Left renal pelvis (tissue), 4 donors: ENCODE data around the gene GALNT7. TPM values are rescaled to one million over a fixed set of nuclear protein-coding genes. Genes with fewer than 3 reads are reported as not detected.
A peak's percentile ranks its signal among the peaks of the same experiment; 100 is the strongest.

Experiments used
- DNase-seq, 4 donors: peaks; one replicate each; pipeline ENCODE4 v3.0.0-alpha.2; 2013; ENCODE audit warnings: low read depth in 4 of 4, low spot score in 3 of 4
- polyA plus RNA-seq, 4 donors: library from polyadenylated mRNA; unstranded; fragments of 120-200 nt; gene quantifications; one replicate each; pipeline ENCODE4 v1.2.1, GENCODE V29; 2013; ENCODE audit not compliant: insufficient read length in 4 of 4

GALNT7 gene
- polyA plus RNA-seq, 4 donors, result 15.8 to 42.0 (median 36.1) TPM

DNA sequence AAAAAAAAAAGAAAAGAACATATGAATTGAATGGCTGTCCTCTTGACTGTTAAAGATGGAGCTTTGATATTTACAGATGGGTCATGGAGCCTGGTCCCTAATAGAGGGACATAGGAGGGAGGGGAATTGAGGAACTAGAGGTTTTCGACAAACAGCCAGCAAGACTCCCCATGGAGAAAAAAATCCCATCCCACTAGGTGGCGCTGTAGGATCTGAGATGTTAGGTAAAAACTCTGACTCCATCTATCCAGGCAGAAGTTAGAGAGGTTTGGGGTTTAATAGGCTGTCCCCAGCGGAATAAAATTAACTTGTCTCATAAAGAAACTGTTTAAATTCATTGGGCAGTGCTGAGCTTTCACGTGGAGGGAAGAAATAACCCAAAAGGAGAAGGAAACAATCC lies 119.7 kb downstream of the GALNT7 start:
- DNase-seq, result no peak

DNA sequence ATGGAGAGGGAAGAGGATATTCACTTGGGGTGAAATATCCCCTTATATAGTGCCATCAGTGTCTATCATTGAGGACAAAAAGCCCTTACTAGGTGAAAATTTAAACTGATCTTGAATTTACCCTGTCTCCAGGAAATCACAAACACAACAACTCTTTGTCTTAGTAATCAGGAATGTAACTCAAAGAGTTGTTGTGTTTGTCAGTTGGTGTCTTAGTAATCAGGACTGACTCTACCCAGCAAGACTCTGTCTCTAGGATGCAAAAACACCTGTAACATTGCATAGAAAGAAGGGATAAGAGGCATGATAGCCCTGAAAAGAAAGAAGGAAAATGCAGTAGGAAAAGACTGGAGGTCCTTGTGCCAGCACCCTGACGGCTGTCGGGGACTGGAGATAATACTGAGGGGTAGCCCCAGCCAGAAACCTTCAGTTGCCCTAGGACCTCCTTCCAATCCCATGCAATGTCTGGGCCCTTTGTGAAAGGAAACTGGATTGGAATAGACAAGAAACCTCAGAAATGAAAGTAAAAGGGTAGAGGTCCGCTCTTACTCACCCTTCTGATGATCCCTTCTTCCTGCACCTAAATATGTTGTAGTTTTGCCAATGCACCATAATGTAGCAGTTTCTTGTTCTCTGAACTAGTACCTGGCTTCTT lies 120.2 kb downstream of the GALNT7 start:
- no peak for DNase-seq

DNA sequence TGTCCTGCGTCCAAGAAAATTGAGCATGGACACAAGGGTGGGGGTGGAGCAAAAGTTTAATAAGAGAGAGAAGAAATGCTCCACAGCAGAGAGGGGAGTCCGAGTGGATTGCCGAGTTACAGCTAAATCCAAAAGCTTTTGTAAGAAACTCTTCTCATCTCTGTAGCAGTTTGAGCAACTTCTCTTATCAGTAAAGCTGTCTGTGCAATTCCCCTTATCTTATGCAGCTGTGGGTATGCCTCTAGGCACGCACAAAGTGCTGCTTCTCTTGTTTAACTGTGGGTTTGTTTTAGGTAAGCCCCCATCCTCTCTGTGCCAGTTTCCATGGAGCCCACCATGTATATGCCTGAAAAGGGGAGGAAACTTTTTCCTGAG lies 120.7 kb downstream of the GALNT7 start:
- no peak for DNase-seq

DNA sequence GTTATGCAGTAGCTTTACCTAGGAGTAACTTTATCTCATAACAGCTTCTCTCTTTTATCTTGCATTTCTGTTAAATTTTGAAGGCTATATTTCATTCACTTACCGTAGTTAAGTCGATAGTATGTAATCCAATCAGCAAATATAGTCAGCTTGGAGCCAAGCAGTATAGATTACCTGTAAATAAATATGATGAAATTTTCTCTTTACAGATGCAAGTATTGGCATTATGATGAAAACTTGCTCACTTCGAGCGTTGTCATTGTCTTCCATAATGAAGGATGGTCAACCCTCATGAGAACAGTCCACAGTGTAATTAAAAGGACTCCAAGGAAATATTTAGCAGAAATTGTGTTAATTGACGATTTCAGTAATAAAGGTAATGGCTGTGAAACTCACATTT lies 123.3 kb downstream of the GALNT7 start:
- DNase-seq, result no peak

DNA sequence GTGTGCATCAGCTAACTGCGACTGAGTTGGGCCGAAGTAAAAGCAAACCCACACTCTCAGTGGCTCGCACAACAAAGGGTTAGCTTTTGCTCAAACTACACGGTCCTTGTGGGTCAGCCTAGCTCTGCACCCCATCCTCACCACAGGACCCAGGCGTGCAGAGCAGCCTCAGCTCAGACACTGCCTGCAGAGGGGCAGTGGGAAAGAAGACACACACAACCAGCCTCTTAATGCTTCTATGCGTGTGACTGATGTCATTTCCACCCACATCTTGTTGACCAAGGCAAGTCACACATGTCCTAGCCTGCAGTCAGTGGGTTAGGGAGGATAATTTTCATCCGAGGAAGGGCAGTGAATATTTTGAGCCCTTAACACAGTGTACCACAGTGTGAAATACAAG lies 125.1 kb downstream of the GALNT7 start:
- no peak for DNase-seq

DNA sequence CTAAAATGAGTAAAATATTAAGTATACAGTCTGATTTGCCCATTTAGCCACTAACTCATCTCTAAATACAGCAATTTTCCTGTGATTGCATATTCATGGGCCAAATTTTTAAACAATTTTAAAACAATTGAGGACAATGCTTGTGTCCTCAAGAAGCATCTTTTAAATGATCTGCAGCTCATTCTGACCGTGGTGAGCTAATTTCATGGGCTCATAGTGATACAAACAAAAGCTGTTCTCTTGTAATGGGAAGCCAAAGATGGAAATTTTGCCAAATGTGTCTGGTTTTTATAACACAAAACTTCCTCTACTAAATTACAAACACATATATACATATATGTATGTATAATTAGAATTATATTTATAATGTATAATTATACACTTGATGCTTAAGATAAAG lies 125.8 kb downstream of the GALNT7 start:
- DNase-seq, result no peak

DNA sequence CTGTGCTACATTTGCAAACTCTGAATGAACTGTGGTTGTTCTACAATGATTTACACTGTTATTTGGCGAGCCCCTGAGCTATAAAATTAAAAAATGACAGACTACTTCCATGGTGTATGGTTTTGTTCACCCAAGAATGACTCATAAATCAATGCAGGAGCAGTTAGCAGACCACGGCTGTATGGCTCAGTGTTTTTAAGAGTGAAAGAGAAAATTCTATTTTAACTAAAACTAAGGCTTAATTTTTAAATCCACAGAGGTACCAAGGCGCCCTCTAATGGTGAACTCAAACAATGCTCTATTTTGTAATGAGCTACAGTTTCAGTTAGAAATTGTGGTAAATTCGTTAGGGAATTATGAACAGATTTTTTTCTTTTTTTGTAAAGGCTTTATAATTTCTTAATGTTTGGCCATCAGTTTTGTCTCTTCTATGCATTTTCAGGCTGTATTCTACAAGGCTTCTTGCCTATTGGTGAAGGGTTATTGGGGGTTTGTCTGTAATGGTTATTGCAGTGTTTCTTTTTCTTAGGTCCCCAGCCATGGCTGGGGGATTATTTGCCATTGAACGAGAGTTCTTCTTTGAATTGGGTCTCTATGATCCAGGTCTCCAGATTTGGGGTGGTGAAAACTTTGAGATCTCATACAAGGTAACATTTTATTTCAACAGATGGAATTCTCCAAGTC lies 133.0 kb downstream of the GALNT7 start:
- peak in 1 of 4 donors; percentile 23 for DNase-seq

DNA sequence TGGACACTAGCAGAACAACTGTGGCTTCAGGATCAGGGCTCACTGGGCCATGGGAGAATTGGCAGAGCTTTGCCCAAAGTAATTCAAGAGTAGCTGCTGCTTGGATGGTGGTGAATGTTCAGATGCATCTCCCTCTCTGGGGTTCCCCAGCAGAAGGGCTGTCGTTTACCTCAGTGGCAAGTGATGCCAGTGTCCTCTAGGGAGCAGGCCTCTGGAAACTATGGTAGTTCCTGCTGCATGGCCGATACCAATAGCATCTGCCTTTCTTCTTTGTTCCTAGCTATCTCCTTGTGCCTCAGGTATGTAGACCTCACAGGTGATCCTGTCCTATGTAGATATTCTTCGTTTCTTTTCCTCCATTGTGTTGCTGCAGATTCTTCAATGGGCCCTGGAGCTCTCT lies 139.2 kb downstream of the GALNT7 start:
- DNase-seq, result no peak

DNA sequence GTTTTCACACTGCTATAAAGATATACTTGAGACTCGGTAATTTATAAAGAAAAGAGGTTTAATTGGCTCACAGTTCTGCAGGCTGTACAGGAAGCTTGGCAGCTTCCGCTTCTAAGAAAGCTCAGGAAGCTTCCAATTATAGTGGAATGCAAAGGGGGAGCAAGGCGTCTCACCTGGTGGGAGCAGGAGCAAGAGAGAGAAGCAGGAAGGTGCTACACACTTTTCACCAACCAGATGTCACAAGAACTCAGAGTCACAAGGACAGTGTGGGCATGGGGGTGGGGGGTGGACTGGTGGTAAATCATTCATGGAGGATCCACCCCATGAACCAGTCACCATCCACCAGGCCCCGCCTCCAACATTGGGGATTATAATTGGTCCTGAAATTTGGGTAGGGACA lies 142.8 kb downstream of the GALNT7 start:
- DNase-seq, result no peak

DNA sequence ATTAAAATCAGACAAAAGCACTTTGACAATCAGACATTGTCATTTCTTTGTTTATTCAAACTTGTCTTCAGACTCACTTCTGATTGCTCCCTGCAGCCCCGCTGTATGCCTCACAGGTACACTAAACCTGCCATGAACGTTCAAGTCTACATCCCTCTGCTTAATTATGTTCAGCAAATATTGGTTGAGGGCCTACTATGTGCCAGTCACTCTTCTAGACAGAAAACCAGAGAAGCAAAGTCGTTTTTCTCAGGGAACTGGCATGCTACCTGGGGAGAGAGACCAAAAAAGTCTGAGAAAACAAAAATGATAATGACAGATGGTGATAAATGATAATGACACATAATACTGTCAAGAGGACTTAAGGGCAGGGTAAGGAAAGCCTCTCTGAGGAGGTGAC lies 146.1 kb downstream of the GALNT7 start:
- DNase-seq, result no peak

DNA sequence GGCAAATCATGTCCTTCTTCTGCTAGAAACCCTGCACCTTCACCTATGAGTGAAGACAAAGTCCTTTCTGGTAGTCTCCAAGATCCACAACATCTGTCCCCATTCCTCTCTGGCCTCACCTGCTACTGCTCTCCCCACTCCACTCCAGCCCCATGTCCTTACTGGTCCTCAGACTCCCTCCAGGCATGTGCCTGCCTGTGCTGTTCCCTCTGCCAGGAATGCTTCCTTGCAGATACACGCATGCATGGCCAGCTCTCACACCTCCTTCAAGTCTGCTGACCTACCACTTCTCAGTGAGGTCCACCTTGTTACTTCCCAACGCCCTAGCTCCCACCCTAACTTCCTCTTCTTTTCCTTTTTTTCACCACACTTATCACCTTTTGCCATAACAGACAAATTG lies 147.4 kb downstream of the GALNT7 start:
- no peak for DNase-seq

DNA sequence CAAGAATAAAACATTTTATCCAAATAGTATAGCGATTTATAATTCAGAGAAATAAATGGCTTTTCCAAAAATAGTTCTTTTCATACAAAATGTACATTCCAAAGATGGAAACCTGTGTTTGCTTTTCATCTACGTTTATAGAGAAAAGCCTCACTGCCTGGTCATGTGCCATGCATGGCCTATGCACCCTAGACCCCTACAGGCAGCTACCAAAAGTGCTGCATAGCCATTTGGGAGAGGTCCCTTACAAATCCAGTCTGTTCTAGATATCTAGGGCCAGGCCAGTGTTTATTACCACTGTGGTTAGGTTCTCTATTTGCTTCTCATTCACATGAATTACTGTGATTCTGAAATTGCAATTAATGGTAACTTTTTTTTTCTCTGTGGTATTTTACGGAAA lies 148.4 kb downstream of the GALNT7 start:
- DNase-seq, result no peak

DNA sequence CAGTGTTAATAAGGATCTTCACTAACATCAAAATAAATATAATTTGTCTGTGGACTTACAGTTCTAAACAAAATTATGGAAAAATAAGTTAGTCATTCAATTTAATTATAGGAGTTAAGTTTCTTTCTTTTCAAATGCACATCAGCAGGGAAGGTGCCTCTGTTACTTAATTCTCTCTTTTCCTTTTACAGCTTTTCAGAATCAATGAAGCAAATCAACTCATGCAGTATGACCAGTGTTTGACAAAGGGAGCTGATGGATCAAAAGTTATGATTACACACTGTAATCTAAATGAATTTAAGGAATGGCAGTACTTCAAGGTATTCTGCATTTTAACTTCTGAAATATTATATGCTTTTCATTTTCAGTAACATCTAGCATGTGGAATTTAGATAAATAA lies 149.6 kb downstream of the GALNT7 start:
- no peak for DNase-seq

DNA sequence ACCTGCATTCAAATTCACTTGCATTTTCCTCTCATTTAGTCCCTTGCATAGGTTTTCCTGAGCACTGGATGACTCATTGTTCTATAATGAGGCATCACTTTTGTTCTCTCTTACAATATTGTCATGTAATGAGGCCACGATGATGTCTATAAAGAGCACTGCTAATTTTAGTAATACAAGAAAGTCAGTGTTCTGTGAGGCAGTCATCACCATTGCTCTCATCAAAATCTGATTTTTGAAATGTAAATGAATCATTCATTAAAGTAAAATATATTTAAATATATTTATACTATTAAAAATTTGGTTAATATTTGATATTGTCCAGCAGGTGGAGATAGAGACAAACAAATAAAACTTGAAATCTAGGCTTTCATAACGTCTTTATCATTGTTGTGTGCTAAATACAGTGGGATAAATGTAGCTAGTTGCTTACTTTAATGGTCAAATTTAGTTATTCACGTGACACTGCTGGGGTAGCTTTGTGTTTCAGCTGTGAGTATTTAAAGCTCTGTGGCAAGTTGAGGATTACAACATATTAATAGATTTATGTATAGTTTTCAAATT lies 150.1 kb downstream of the GALNT7 start:
- DNase-seq, result no peak

DNA sequence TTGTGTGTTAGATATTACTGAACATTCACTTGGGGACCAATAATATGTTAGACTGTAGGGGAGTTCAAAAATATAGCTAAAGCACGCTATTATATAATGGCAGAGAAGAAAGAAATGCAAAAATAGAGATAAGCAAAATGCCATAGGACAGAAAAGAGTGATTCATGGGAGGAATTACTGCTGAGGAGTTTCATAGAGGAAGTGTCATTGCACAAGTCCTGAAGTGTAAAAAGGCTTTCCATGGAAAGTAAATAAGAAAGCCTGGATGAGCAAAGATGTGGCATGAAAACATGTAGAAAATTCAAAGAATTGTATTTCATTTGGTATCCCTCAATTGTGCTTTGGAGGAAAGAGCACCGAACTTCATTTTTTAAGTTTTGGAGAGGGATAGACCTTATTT lies 151.1 kb downstream of the GALNT7 start:
- no peak for DNase-seq

DNA sequence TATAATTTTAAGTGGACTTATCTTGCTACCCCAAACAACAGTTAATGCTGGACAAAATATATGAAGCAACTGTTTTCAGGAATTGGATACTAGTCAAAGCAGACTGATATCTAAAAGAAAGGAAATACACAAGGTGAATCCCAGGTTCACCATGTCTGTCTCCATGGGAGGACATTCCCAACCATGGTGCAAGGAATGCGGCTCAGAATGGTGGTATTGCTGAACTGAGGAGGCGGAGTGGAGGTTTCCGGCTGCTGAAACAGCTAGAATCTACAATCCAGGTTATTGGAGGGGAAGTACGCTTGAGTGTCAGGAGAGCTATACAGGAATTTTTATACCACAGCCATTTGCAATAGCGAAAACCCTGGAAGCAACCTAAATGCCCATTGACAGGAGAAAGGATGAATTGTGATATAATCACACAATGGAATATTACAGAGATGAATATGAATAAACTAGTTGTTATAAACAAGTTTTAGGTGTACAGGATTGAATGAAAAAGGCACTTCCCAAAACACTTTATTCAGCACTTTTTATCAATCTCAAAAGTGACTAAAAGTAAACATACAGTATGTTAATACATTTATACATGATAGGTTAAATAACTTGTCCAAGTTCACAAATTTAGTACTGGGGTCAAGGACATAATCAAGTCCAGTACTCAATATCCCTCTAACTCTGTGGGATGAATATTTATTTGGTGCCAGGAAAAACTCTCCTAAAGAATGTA lies 156.6 kb downstream of the GALNT7 start:
- DNase-seq, result no peak

DNA sequence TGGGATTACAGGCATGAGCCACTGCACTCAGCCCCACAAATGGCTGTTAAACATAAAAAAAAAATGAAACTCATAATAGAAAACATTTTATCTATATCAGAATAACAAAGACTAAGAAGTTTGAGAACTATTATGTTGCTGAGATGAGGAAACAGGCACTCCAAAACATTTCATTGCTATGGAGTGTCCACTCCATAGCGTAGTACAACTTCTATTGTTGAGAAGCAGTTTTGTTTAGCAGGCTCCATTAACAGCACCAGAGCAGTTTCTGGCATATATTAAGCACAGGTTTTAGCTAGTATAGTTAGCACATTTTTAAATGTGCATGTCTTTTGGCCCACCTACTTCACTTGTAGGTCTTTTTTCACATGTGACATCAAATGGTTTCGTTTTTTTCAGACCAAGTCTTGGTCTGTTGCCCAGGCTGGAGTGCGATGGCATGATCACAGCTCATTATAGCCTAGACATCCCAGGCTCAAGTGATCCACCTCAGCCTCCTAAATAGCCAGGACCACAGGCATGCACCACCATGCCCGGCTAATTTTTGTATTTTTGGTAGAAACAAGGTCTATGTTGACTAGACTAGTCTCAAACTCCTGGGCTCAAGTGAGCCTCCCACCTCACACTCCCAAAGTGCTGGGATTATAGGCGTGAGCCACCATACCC lies 159.8 kb downstream of the GALNT7 start:
- DNase-seq, result no peak

DNA sequence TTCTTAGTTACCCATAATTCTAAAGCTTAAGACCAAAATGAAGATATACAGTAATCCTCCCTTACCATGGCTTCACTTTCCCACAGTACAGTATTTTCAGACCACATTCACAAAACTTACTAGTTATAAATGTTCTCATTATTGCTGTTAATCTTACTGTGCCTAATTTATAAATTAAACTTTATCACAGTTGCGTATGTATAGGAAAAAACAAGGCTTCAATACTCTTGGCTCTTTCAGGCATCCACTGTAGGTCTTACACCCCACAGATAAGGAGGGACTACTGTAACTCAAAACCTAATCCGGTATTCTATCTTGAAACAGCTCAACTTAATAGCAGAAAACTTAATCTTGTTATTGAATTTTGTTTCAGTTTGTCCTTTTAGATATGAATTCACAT lies 162.0 kb downstream of the GALNT7 start:
- no peak for DNase-seq

DNA sequence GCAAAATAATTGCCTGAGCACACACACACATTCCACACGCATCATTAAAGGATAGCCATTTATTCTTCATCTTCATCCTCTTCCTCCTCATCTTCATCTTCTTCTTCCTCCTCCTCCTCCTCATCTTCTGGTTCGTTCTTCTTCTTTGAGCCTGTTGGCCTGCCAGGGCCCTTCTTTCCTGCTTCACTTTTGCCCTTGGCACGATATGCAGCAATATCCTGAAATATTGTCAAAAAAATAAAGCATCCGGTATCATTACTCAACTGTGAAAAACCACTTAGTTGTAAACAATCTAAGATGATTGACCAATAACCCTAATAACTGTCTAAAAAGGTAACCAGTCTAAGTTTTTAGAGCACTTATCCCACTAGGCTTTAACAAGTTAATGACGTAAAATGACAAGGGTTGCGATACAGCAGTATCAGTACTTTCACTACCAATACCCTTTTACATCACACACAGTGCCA lies 163.4 kb downstream of the GALNT7 start:
- no peak for DNase-seq

DNA sequence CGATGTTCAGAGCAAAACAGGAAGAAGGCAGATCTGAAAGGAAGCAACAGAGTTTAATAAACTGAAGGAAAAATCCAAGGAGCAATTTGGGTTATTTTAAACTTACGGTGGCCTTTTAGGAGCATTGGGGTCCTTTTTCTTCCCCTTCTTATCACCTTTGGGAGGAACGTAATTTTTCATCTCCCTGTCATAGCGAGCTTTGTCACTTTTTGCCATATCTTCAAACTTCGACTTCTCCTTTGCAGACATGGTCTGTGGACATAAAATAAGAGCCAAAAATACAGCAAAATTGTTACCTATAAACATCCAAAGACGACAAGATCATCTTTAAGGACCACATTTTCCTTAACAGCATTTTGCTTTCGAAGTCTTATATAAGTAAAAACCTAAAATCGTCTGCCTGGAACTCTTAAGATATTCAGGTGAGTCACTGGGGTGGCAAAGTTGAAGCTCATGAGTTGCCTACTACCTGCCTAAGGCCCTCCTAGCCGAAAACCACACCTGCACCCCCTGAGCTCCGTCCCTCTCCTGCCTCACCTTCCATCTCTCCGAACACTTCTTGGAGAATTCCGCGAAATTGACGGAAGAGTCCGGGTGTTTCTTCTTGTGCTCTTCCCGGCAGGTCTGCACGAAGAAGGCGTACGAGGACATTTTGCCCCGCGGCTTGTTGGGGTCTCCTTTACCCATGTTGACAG lies 164.5 kb downstream of the GALNT7 start:
- DNase-seq, result no peak
